ENCODE data around the gene OR10A2.

- TF ChIP-seq MAX (IDR thresholded peaks at IDR 0.05; ENCODE audit: low read depth) = no peak
- TF ChIP-seq CTCF (IDR thresholded peaks at IDR 0.05) = no peak
- TF ChIP-seq JUND (IDR thresholded peaks at IDR 0.05) = no peak
- no peak for TF ChIP-seq POLR2AphosphoS5 (IDR thresholded peaks at IDR 0.05; ENCODE audit: low read depth, low read length)
- TF ChIP-seq RFX5 (IDR thresholded peaks at IDR 0.05; ENCODE audit: low read length) = no peak
- no peak for TF ChIP-seq USF1 (IDR thresholded peaks at IDR 0.05; ENCODE audit: borderline replicate concordance, low read depth)
- no peak for TF ChIP-seq ELF1 (IDR thresholded peaks at IDR 0.05)
- TF ChIP-seq TEAD4 (IDR thresholded peaks at IDR 0.05; ENCODE audit: borderline replicate concordance, insufficient read depth) = no peak
- TF ChIP-seq REST (IDR thresholded peaks at IDR 0.05; ENCODE audit: low read depth, low read length) = no peak
- no peak for TF ChIP-seq GABPA (IDR thresholded peaks at IDR 0.05; ENCODE audit: low read depth)
- no peak for TF ChIP-seq CHD2 (IDR thresholded peaks at IDR 0.05; ENCODE audit: low read length, partially characterized antibody)
- TF ChIP-seq EZH2phosphoT487 (IDR thresholded peaks at IDR 0.05; ENCODE audit: borderline replicate concordance, low read depth) = no peak
- TF ChIP-seq SIN3A (IDR thresholded peaks at IDR 0.05; ENCODE audit: borderline replicate concordance, low read depth, low read length) = no peak
- no peak for TF ChIP-seq TCF12 (IDR thresholded peaks at IDR 0.05)
Measured at GRCh38 chr11:6895010-6895409, 32.2 kb downstream of the OR10A2 start.

Measured in SK-N-SH (cell line).